ENCODE results near the gene POC1A.

GRCh38 chr3:52029535-52029934 is 124.7 kb downstream of the POC1A start:
- TF ChIP-seq CTCF (conservative IDR thresholded peaks at IDR 0.05) (no peak), ZFX (IDR thresholded peaks at IDR 0.05) (no peak)

All from C4-2B (cell line).